Uterus (tissue), 2 donors: ENCODE results near the gene C19orf44.

Experiments used
- POLR2A ChIP-seq, 2 donors: fragments of 450-650 bp; IDR thresholded peaks; one replicate each; pipeline ENCODE4 v1.6.1; 2016; ENCODE audit warnings: antibody characterized with exemption in 2 of 2, mild to moderate bottlenecking in 1 of 2, moderate library complexity in 1 of 2
- TF ChIP-seq, protein P1 (sequence below), 4 experiments: fragments of 200-600 bp in 2 of 4; fragments of 450-650 bp in 2 of 4; sonication (generic) in 2 of 4; IDR thresholded peaks; one replicate each; pipeline ENCODE4 v1.5.1; 2016 to 2019; ENCODE audit warnings: antibody characterized with exemption in 4 of 4, mild to moderate bottlenecking in 2 of 4, moderate library complexity in 1 of 4

DNA sequence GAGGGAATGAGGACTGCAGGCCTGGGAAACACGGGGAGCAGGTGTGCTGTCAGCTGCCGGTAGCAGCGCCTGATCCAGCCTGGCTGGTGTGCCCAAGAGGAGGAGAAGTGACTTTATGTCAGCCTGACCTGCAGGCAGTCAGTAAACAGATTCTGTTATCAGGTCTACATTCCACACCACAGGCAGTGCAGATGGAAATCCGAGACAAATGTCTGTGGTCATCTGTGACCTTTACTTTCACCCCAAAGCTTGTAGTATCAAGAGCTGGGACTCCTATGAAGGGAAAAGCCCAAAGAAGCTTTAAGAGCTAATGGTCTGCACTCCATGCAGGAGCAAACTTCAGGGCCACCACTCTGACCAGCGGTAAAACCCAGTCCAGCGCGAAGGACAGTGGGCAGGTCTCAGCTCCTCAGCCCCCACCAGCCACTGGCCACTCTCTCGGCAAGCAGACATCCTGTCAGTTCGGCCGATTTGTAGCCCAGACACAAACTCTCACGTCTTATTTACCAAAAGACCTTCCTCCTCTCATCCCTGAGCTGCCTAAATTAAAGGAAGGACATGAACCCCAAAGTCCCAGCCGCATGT, 32.1 kb upstream of the C19orf44 start:
- no peak for TF ChIP-seq POLR2A (IDR thresholded peaks at IDR 0.05)
- TF ChIP-seq, protein P1, sequence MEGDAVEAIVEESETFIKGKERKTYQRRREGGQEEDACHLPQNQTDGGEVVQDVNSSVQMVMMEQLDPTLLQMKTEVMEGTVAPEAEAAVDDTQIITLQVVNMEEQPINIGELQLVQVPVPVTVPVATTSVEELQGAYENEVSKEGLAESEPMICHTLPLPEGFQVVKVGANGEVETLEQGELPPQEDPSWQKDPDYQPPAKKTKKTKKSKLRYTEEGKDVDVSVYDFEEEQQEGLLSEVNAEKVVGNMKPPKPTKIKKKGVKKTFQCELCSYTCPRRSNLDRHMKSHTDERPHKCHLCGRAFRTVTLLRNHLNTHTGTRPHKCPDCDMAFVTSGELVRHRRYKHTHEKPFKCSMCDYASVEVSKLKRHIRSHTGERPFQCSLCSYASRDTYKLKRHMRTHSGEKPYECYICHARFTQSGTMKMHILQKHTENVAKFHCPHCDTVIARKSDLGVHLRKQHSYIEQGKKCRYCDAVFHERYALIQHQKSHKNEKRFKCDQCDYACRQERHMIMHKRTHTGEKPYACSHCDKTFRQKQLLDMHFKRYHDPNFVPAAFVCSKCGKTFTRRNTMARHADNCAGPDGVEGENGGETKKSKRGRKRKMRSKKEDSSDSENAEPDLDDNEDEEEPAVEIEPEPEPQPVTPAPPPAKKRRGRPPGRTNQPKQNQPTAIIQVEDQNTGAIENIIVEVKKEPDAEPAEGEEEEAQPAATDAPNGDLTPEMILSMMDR (IDR thresholded peaks at IDR 0.05): no peak
